HG02610 (cell line): ENCODE results near the gene ZNF665.
"Not testable (repeated sequence)": the region's sequence is repeated elsewhere in the genome, so short reads cannot be mapped to it uniquely, and the experiment has no call there.

Experiments used
- ATAC-seq: cut with Tn5 transposase; IDR thresholded peaks from one replicate; pipeline ENCODE4 v1.9.1; 2021; ENCODE audit warnings: mild to moderate bottlenecking, moderate library complexity; ENCODE audit not compliant: unreplicated experiment

Gene ZNF665

DNA sequence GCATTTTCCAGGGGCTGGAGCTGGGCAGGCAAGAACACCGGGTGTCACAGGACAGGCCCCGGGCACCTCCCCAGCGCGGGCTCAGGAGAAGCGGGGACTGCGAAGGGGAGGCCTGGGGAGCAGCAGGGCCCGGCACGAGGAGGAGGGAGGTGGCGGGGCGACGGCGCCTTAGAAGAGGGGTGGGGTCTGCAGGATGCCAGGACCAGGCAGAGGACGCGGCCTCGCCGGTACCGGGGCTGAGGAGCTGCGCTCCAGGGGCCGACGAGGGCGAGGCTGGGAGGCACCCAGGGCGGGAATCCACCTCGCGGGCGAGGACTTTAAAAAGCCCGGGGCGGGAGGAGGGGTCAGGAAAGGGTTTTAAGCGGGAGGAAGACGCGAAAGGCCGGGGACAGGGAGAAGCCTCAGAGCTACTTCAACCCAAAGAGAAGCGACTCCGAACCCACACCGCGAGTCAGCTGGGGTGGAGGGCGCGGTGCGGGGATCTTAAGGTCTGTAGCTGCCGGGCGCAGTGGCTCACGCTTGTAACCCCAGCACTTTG lies 35.0 kb downstream of the ZNF665 start:
- ATAC-seq: no peak

DNA sequence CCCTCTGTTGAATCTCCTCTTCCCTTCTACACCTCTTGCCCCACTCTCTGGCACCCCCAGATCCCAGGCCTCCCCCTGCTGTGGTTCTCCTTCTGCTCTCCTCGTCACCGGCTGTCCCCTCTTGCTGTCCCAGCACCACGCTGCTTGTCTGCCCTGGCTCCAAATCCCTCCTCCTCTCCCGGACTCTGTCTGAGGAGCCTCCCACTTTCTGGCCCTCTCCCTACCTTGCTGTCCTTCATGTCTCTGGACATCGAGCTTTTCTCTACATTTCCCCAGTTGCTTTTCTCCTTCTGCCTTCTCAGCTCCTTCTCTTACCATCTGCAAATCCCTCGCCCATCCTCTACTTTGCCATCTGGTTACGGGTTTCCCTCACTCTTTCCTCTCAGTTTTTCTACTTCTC lies 35.5 kb downstream of the ZNF665 start:
- ATAC-seq: no peak

DNA sequence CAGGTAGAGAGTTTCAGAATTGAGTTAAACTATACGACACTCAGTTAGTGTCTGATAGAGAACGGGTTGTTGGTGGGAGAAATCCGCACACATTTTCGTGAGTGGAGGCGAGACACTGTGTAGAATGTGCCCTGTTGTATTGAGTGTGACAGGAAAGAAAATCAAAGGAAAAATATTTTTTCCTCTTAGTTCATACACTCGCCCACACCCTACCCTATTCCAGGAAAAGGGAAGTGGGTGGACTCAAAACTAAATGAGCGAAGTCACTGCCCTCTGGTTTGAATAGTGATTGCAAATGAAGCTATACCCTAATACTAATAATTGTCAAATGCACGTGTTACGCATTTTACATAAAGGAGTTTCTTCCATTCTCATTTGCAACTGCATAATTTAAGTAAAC lies 36.3 kb downstream of the ZNF665 start:
- ATAC-seq: no peak

DNA sequence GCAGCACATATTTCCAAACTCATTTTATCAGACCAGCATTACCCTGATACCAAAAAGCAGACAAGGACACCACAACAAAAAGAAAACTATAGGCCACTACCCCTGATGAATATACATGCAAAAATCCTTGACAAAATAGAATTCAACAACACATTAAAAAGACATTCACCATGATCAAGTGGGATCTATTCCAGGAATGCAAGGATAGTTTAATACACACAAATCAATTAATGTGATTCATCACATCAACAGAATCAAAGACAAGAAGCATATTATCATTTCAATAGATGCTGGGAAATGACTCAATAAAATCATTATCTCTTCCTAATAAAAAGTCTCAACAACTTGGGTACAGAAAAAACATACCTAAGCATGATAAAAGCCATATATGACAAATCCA lies 45.5 kb downstream of the ZNF665 start:
- no peak for ATAC-seq

DNA sequence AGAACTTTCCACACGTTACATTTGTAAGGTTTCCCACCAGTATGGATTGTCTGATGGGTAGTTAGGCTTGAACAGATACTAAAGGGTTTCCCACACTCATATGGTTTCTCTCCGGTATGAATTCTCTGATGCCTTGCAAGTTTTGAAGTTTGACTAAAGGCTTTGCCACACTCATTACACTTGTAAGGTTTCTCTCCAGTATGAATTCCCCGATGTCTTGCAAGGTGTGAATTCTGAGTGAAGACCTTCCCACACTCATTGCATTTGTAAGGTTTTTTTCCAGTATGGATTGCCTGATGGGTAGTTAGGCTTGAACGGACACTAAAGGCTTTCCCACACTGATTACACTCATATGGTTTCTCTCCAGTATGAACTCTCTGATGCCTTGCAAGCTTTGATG lies 52.8 kb downstream of the ZNF665 start:
- ATAC-seq: no peak

DNA sequence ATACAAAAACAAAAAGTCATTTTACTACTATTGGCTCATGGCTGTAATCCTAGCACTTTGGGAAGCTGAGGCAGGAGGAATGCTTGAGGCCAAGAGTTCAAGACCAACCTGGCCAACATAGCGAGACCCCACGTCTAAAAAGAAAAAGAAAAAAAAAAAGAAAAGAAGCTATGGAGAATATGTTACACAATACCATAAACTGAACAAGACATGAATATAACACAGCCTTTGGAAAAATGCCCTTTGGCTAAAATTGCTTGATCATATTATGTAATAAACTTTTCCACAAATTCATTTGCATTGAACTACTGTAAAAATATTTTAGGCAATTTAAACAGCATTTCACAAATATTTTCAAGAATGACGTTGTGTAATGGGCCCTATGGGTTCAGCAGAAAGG lies 56.7 kb downstream of the ZNF665 start:
- no peak for ATAC-seq

DNA sequence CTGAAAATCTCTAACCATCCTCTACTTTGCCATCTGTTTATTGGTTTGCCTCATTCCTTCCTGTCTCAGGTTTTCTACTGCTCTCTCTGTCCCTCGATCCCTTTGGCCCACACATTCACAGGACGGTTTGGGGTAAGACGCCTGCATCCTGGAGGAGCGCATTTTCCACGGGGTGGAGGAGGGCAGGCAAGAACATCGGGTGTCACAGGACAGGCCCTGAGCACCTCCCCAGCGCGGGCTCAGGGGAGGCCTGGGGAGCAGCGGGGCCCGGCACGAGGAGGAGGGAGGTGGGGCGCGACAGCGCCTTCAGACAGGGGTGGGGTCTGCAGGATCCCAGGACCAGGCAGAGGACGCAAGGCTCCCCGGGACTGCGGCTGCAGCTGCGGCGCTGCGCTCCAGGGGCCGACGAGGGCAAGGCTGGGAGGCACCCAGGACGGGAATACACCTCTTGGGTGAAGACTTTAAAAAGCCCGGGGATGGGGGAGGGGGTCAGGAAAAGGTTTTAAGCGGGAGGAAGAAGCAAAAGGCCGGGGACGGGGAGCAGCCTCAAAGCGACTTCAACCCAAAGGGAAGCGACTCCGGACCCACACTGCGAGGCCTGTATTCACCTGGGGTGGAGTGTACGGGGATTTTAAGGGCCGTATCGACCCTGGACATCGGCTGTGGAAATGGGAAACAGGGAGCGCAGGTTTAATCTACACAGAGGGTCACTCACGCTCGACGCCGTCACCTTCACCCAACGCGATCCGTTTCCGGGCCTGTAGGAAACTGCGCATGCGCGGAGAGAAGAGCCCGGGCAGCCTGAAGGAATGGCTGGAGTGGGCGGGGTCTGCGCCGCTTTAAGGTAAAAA lies 60.8 kb downstream of the ZNF665 start, which contains the start of gene ZNF415:
ZNF415 (minus strand) TSS at position 770 of the 851 bp plus-strand sequence. CDS start 10,234 bp downstream, outside the sequence.
- ATAC-seq: no peak

DNA sequence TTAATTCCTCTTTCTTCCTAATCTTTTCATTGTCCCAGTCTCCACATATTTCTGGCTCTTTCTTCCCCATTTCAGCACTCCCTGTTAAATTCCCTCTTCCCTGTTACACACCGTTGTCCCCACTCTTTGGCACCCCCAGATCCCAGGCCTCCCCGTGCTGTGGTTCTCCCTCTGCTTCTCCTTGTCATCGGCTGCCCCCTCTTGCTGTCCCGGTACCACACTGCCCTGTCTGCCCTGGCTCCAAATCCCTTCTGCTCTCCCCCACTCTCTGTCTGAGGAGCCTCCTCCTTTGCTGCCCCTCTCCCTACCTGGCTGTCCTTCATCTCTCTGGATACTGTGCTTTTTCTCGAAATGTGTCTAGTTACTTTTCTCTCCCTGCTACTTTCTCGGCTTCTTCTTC lies 61.4 kb downstream of the ZNF665 start:
- no peak for ATAC-seq

DNA sequence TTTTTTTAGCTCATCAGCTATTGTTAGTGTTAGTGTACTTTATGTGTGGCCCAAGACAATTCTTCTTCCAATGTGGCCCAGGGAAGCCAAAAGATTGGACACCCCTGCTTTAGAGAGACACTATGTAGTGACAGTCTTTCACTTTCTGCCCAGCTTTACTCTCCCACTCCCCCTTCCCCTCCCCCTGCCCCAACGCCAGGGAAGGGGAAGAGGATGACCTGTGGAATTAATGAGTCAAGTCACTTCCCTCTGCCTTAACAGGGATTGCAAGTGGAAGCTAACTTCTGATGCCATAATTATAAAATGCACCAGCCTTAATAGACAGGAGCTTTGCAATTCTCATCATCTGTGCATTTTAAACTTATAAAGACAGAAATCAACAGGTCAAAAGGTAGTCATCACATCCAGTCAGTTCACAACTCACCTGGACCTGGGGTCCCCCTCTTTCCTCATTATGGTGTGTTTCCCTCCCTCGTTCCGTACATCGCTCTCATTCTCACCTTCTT lies 62.0 kb downstream of the ZNF665 start:
- ATAC-seq: no peak

DNA sequence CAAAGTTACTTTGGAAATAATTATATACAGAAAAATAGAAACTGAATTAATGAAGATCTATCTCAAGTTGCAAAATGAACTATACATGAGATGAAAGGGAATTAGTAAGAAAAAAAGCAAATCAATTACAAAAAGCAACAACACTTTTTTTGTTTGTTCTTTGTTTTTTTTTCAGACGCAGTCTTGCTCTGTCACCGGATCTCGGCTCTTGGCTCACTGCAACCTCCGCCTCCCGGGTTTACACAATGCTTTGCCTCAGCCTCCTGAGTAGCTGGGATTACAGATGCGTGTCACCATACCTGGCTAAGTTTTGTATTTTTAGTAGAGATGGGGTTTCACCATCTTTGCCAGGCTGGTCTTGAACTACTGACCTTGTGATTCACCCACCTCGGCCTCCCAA lies 62.7 kb downstream of the ZNF665 start:
- no peak for ATAC-seq

DNA sequence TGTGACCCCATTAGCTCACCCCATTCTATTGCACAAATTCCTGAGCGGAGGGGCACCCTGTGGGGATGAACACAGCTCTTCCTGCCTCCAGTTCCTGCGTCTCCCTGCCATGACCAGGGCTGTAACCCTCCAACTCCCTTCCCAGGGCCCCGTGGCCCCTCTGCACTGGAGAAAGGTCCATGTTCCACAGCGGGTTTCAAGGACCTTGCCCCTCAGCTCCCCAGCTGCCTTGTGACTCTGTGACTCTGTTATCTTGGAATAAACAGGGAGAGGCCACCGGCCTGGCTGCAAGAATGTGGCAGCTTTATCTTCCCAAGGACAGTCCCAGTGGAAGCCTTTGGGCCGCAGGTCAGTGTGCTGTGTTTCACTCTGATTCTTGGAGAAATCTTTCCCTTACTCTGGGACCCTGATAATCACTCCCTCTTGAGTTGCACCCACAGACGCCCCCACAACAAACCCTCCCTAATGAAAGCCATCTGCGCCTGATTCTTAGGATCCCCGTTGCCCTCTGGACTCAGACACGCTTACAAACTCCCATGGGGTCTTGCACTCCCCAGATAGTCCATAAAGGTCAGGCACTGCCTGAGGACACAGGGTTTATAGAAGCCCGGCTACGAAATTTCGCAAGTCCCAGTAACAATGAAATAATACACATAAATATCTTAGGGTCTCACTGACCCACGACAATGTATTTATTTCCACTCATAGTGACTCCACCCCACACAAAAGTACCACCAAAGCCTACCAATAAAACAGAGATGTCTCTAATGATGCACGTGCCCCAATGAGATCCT lies 66.2 kb downstream of the ZNF665 start:
- ATAC-seq: not testable (repeated sequence)

DNA sequence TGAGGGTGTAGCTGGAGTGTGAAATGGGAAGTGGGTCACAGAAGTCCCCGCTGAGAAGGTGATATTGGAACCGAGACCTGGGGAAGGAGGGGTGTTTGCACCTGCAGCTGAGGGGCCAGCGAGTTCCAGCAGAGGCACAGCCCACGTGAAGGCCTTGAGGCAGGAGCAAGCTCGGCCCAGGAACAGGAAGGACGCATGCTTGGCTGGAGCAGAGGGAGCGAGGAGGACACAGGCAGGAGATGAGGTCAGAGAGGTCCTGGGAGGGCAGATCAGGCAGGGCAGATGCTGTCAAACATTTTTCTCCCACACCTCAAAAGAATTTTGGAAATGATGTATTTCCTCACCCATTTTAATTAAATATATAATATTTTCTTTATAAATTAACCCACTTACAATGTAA lies 69.8 kb downstream of the ZNF665 start:
- ATAC-seq: no peak
